Activated T-cell treated with anti-CD3 and anti-CD28 coated beads for 4 hours (primary cell): ENCODE measurements around the gene TRERF1.

Source experiments
- DNase-seq: peaks from one replicate; pipeline ENCODE4 v3.0.0-alpha.2; 2020

Gene TRERF1

DNA sequence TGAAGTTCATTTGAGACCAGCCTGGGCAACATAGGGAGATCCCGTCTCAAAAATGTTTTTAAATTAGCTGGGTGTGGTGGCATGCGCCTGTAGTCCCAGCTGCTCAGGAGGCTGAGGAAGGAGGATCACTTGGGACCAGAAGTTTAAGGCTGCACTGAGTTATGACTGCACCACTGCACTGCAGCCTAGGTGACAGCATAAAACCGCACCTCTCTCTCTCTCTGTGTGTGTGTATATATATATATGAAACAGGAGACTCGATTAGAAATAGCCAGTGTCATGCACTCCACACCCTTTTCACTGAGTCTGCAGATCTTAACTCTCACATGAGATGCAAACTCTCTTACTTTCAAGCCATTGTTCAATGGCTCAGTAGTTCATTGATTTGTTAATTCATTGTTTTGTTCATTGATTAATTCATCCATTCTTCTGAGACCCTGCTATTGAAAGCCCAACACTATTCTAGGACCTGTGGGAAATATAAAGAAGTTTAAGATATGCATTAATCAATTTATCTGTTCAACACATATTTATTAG lies 181.7 kb downstream of the TRERF1 start:
- no peak for DNase-seq

GRCh38 chr6:42269553-42269952 lies 182.2 kb downstream of the TRERF1 start:
- DNase-seq, result no peak

DNA sequence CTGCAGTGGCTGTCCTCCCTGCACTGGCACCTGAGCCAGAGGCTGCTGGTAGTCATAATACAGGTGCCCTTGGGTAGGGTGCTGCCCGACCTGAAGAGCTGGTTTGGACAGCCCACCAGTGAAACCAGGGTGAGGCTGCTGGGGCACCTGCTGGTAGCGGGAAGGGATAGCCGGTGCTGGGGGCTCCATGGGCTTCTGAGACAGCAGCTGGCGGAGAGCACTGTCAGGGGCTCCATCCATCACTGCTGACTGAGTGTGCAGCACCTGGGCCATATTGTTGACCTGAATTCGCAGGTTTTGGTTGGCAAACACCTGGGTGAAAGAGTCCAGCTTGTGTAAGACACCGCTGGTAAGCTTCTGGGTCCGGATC lies 182.9 kb downstream of the TRERF1 start:
- no peak for DNase-seq

DNA sequence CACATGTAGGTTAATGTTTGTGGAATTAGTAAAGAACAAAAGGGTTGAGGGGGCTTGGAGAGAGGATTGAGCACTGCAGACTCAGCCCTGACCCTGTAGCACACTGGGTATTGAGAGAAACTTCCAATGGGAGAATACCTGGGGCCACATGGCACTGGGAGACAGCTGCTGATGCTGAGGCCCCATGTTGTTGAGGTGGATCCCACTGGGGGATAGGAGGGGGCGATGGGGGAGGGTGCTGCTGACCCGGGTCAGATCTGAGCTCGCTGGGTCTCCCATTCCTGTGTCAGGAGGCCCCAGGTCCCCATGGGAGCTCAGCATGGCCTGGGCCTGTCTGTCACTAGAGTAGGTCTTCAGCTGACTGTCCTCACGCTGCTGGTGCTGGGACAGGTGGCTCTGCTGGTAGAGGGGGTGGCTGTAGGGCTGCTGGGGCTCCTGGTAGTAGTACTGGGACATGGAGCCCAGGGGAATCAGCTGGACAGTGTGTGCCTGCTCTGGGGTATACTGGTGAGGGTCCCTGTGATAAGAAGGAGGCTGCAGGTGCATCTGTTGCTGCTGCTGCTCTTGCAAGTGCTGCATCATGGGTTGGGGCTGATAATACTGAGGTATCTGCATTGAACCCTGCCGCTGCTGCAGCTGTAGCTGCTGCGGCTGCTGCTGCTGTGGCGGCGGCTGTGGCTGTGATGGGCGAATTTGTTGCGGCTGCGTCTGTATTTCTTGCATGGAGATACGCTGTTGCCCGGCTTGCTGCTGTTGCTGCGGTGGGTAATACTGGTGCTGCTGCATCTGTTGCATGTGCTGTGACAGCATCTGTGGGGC lies 183.5 kb downstream of the TRERF1 start:
- DNase-seq, result no peak

GRCh38 chr6:42266538-42266937 lies 185.2 kb downstream of the TRERF1 start:
- DNase-seq, result no peak

- no peak for DNase-seq
Observed at GRCh38 chr6:42264852-42265390, 186.8 kb downstream of the TRERF1 start.

GRCh38 chr6:42264162-42264851 lies 187.4 kb downstream of the TRERF1 start:
- DNase-seq, result no peak

- DNase-seq, result no peak
Observed at GRCh38 chr6:42263165-42263728, 188.5 kb downstream of the TRERF1 start.

DNA sequence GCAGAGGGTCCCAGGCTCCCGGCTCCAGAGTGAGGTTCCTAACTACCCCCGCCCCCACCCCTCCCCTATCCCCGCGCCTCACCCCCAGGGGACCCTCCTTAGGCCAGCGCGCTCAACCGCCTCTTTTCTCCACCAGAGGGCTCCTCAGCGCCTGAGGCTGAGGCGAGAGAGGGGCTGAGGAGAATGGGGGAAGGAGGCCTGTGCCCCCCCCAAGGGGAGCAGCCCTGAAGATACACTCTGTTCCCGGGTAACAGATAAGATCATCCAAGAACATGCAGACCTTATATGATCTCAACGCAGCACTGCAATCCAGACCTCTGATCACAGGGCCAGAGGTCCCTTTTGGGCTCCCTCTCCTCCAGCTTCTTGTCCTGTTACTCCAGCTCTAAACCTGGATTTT lies 190.8 kb downstream of the TRERF1 start:
- peak; percentile 36 for DNase-seq

- DNase-seq, result no peak
Observed at GRCh38 chr6:42260396-42260888, 191.3 kb downstream of the TRERF1 start.

DNA sequence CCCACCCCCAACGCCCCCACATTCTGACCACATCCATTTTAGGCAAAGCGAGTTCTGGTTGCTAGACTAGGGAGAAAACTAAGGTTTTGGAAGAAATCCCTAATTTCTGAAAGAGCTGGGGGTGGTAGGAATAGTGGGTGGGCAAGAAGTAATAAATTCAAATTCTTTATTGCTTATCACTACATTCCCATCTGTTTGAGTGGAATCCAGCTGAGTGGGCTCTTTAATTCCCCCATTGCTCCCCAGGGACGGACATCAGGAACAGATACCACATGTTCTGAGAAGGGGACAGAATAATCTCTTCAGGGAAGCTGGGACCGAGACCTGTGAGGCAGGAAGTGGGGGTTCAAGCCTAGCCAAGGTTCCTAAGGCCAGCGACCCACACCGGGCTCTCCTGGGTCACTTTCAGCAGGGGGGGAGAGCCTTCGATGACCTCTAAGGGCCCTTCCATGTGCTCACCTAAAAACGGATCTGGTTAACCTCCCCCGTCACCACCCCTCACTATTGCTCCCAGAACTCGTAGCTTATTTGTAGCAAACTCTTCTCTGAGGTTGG lies 191.8 kb downstream of the TRERF1 start:
- DNase-seq, result no peak

- no peak for DNase-seq
Observed at GRCh38 chr6:42259286-42259685, 192.4 kb downstream of the TRERF1 start.

GRCh38 chr6:42257614-42258013 lies 194.1 kb downstream of the TRERF1 start:
- DNase-seq, result no peak

GRCh38 chr6:42257063-42257462 lies 194.7 kb downstream of the TRERF1 start:
- DNase-seq, result no peak

GRCh38 chr6:42255050-42255449 lies 196.7 kb downstream of the TRERF1 start:
- no peak for DNase-seq

GRCh38 chr6:42254505-42254904 lies 197.2 kb downstream of the TRERF1 start:
- DNase-seq, result no peak

DNA sequence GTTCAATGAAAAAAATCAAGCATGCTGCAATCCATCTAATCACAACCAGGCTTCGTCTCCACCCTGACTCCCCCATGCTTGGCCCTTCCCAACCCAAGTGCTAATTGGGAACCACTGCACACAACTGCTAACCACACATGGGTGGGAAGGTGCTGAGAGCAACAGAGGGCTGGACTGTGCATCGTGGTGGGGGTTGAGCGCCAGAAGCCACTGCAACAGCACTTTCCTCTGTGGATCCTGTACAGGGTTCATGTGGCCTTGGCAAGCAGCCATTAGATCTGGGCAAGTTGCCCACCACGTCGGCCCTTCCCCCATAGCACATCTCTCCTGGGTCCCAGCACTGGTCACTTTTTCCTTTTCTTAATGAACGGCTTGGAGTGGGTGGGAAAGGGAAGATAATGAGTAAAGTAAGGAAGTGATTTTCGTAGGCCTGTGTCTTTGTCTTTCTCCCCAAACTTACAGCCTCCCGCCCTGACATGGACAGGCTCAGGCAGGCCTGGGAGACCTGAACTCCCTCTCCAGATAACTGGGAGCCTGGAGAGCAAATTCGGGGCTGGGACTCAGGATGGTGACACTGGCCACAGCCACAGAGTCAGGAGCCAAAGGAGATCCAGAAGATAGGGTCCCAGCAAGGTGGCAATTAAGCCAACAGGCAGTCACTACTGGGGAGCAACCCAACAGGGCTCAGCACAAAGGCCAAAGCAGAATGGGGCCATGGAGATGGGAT lies 199.7 kb downstream of the TRERF1 start:
- DNase-seq, result no peak

GRCh38 chr6:42251500-42251899 lies 200.2 kb downstream of the TRERF1 start:
- no peak for DNase-seq

GRCh38 chr6:42250274-42250931 lies 201.3 kb downstream of the TRERF1 start:
- no peak for DNase-seq

- DNase-seq, result no peak
Observed at GRCh38 chr6:42249279-42249678, 202.4 kb downstream of the TRERF1 start.

DNA sequence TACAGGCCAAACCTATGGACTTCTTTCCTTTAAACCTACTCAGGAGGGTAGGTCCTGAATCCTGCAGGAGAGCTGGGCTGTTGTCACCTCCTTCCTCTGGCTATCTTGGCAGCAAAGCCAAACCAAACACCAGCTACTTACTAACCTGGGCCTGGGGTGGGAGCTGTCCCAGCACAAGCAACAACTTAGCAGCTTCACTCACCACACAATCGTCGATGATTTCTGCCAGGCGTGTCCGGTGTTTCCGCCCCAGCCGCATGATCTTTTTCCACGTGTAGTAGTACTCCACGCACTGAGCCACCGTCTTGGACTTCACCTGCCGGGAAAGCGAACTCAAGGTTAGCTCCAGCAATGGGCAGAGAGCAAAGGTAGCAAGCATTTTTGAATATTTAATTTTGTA lies 208.7 kb downstream of the TRERF1 start:
- DNase-seq, result no peak

DNA sequence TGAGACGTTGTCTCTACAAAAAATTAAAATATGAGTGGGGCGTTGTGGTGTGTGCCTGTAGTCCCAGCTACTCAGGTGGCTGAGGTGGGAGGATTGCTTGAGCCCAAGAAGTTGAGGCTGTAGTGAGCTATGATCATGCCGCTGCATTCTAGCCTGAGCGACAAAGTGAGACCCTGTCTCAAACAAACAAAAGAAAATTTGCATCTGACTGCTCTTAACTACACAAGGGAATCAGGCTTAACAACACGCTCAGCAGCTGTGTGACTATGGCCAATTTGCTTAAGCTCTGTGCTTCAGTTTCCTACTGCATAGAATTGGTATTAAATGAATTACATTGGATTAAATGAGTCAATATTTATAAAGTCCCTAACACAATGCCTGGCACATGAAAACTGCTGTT lies 209.8 kb downstream of the TRERF1 start:
- DNase-seq, result no peak
